GM23338 (cell line): ENCODE data around the gene SLC5A11. TPM values are rescaled to one million over a fixed set of nuclear protein-coding genes. Genes with fewer than 3 reads are reported as not detected.

ENCODE experiments used
- ATAC-seq: fragments of 200-7000 bp; cut with Tn5 transposase; 3 replicates; pipeline ENCODE4 v1.9.1; 2020
- DNase-seq: peaks from one replicate; pipeline ENCODE4 v3.0.0-alpha.2; 2015; ENCODE audit warnings: low spot score
- H2AFZ ChIP-seq: fragments of 200-600 bp; sonication (generic); 2 replicates; pipeline ENCODE4 v1.8.0; 2016; ENCODE audit warnings: antibody characterized with exemption, mild to moderate bottlenecking, moderate library complexity
- H3F3A ChIP-seq: fragments of 200-600 bp; sonication (generic); replicated peaks from 2 replicates; pipeline ENCODE4 v1.8.0; 2017; ENCODE audit warnings: antibody characterized with exemption, mixed run types, low read depth
- H3K27ac ChIP-seq: fragments of 200-600 bp; sonication (generic); 2 replicates; pipeline ENCODE4 v1.6.1; 2016; ENCODE audit warnings: low read depth
- H3K27me3 ChIP-seq: fragments of 200-600 bp; sonication (generic); 2 replicates; pipeline ENCODE4 v1.8.0; 2016; ENCODE audit warnings: mild to moderate bottlenecking, mixed run types, moderate library complexity; ENCODE audit not compliant: insufficient read depth
- H3K36me3 ChIP-seq: fragments of 200-600 bp; sonication (generic); 2 replicates; pipeline ENCODE4 v1.8.0; 2016; ENCODE audit warnings: mild to moderate bottlenecking; ENCODE audit not compliant: insufficient read depth
- H3K4me1 ChIP-seq: fragments of 200-600 bp; sonication (generic); 2 replicates; pipeline ENCODE4 v1.8.0; 2016; ENCODE audit warnings: mild to moderate bottlenecking, moderate library complexity; ENCODE audit not compliant: insufficient read depth
- H3K4me2 ChIP-seq: fragments of 200-600 bp; sonication (generic); 2 replicates; pipeline ENCODE4 v1.7.1; 2017; ENCODE audit warnings: mixed run types
- H3K4me3 ChIP-seq: fragments of 200-600 bp; sonication (generic); 2 replicates; pipeline ENCODE4 v1.6.1; 2016; ENCODE audit warnings: mixed run types
- H3K79me2 ChIP-seq: fragments of 200-600 bp; sonication (generic); replicated peaks from 2 replicates; pipeline ENCODE4 v1.8.0; 2017; ENCODE audit warnings: mild to moderate bottlenecking; ENCODE audit not compliant: insufficient read depth
- H3K9me2 ChIP-seq: fragments of 200-600 bp; sonication (generic); 2 replicates; pipeline ENCODE4 v1.8.0; 2017; ENCODE audit not compliant: insufficient read depth
- H4K20me1 ChIP-seq: fragments of 200-600 bp; sonication (generic); replicated peaks from 2 replicates; pipeline ENCODE4 v1.8.0; 2017; ENCODE audit warnings: mild to moderate bottlenecking; ENCODE audit not compliant: insufficient read depth
- H3K27ac Mint-ChIP-seq: 2 replicates; pipeline ENCODE4 v1.8.0; 2020; ENCODE audit warnings: inconsistent platforms, mild to moderate bottlenecking, moderate library complexity, mixed read lengths
- H3K27me3 Mint-ChIP-seq: 3 replicates; pipeline ENCODE4 v1.8.0; 2022; ENCODE audit warnings: low read depth, mild to moderate bottlenecking, moderate library complexity, mixed read lengths, inconsistent platforms; ENCODE audit not compliant: insufficient read depth, poor library complexity
- H3K36me3 Mint-ChIP-seq: 3 replicates; pipeline ENCODE4 v1.8.0; 2021; ENCODE audit warnings: low read depth, mild to moderate bottlenecking, inconsistent platforms, moderate library complexity, mixed read lengths
- H3K4me1 Mint-ChIP-seq: 3 replicates; pipeline ENCODE4 v1.8.0; 2020; ENCODE audit warnings: mild to moderate bottlenecking, inconsistent platforms, mixed read lengths
- H3K4me3 Mint-ChIP-seq: 3 replicates; pipeline ENCODE4 v1.8.0; 2021; ENCODE audit warnings: moderate library complexity, mild to moderate bottlenecking, inconsistent platforms, mixed read lengths
- H3K9me3 Mint-ChIP-seq: 3 replicates; pipeline ENCODE4 v1.8.0; 2020; ENCODE audit warnings: moderate library complexity, mild to moderate bottlenecking, inconsistent platforms, mixed read lengths
- CREB1 ChIP-seq: fragments of 250-450 bp; sonication (Bioruptor Pico); IDR thresholded peaks from 2 replicates; pipeline ENCODE4 v1.5.0; 2020; ENCODE audit warnings: low read depth, mild to moderate bottlenecking, moderate library complexity
- EZH2 ChIP-seq: fragments of 200-600 bp; sonication (generic); IDR thresholded peaks from one replicate; pipeline ENCODE4 v1.8.0; 2017; ENCODE audit warnings: antibody characterized with exemption, mild to moderate bottlenecking, low read depth; ENCODE audit not compliant: unreplicated experiment
- EZH2phosphoT487 ChIP-seq: fragments of 200-600 bp; sonication (generic); IDR thresholded peaks from one replicate; pipeline ENCODE4 v1.8.1; 2018; ENCODE audit warnings: antibody characterized with exemption; ENCODE audit not compliant: unreplicated experiment
- JUNB ChIP-seq: IDR thresholded peaks from one replicate; pipeline ENCODE4 v1.6.1; 2016; ENCODE audit warnings: antibody characterized with exemption; ENCODE audit not compliant: unreplicated experiment
- NANOG ChIP-seq: IDR thresholded peaks from 2 replicates; pipeline ENCODE4 v1.6.1; 2016; ENCODE audit warnings: antibody characterized with exemption, borderline replicate concordance
- POLR2AphosphoS5 ChIP-seq: IDR thresholded peaks from 2 replicates; pipeline ENCODE4 v1.6.1; 2016; ENCODE audit warnings: antibody characterized with exemption, low read depth
- STAT1 ChIP-seq: IDR thresholded peaks from one replicate; pipeline ENCODE4 v1.6.1; 2016; ENCODE audit warnings: antibody characterized with exemption; ENCODE audit not compliant: unreplicated experiment
- ZNF114 ChIP-seq: fragments of 250-450 bp; sonication (Bioruptor Pico); IDR thresholded peaks from 2 replicates; pipeline ENCODE4 v1.5.0; 2020; ENCODE audit warnings: mild to moderate bottlenecking, moderate library complexity
- ZNF331 ChIP-seq: fragments of 250-450 bp; sonication (Bioruptor Pico); IDR thresholded peaks from 2 replicates; pipeline ENCODE4 v1.5.0; 2020; ENCODE audit warnings: low read depth, mild to moderate bottlenecking, moderate library complexity
- polyA plus RNA-seq: library from polyadenylated mRNA; unstranded; fragments of >200 nt; fragmentation: Nextera tagmentation; extraction: Ambion mirVana; gene quantifications from 2 replicates; pipeline ENCODE4 v1.2.1, GENCODE V29; 2016
- total RNA-seq: library from RNA; depleted of rRNA; stranded (reverse); fragments of >200 nt; shearing (Covaris generic); gene quantifications from 2 replicates; pipeline ENCODE4 v1.2.3, GENCODE V29; 2014
- TF ChIP-seq, protein P1 (sequence below), 2 experiments: fragments of 200-600 bp in 1 of 2; sonication (generic) in 1 of 2; conservative IDR thresholded peaks; 2 replicates each; pipeline versions ENCODE4 v1.5.1 to v1.6.1; 2016 to 2017; ENCODE audit warnings: antibody characterized with exemption in 2 of 2, low read depth in 2 of 2, mild to moderate bottlenecking in 2 of 2, moderate library complexity in 1 of 2
- TF ChIP-seq, protein P2 (sequence below): IDR thresholded peaks from 2 replicates; pipeline ENCODE4 v1.6.1; 2016; ENCODE audit warnings: antibody characterized with exemption
- TF ChIP-seq, protein P3 (sequence below): fragments of 250-450 bp; sonication (Bioruptor Pico); IDR thresholded peaks from 2 replicates; pipeline ENCODE4 v1.5.0; 2020; ENCODE audit warnings: mild to moderate bottlenecking, moderate library complexity
- TF ChIP-seq, protein P4 (sequence below): IDR thresholded peaks from one replicate; pipeline ENCODE4 v1.6.1; 2018; ENCODE audit warnings: antibody characterized with exemption; ENCODE audit not compliant: unreplicated experiment

Gene SLC5A11
- total and polyA plus RNA-seq, 2 experiments from 2014 or later: 0.07 TPM; not detected in 1

DNA sequence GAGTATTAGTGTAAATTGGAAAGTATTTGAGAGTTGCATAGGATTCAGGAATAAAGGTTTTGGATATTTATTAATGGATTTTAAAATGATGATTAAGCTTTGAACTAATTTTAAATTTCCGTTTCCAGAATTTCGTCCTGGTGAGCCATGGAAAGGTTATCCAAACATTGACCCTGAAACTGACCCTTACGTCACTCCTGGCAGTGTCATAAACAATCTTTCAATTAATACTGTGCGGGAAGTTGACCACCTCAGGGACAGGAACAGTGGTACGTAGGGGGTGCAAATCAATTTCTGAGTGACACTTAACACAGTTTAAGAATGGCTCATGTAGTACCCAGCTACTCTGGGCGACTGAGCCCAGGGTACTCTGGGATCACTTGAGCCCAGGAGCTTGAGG is 29.1 kb upstream of the SLC5A11 start:
- Mint-ChIP-seq H3K4me3 (no peak overlapping the region), H3K27me3 (peaks cover 9% of the 10 kb centered on the region), H3K36me3 (peaks cover 91% of the 10 kb centered on the region), H3K9me3 (no peaks in the 10 kb centered on the region), H3K4me1 (no peaks in the 10 kb centered on the region), H3K27ac (no peak overlapping the region)
- H3K4me3 ChIP-seq: no peak overlapping the region
- H3K27ac ChIP-seq: no peak overlapping the region
- peaks cover 93% of the 10 kb centered on the region for H3K36me3 ChIP-seq
- peaks cover 46% of the 10 kb centered on the region for H4K20me1 ChIP-seq
- ATAC-seq: no peak
- peaks cover 33% of the 10 kb centered on the region for H3F3A ChIP-seq
- H3K4me1 ChIP-seq: no peaks in the 10 kb centered on the region
- H3K4me2 ChIP-seq: no peak overlapping the region
- TF ChIP-seq EZH2phosphoT487 (no peak), CREB1 (CRISPR knock-in tag) (no peak), STAT1 (no peak), ZNF331 (CRISPR knock-in tag) (no peak), NANOG (no peak), JUNB (no peak), EZH2 (no peak), POLR2AphosphoS5 (no peak), ZNF114 (CRISPR knock-in tag) (no peak)
- TF ChIP-seq, protein P1, sequence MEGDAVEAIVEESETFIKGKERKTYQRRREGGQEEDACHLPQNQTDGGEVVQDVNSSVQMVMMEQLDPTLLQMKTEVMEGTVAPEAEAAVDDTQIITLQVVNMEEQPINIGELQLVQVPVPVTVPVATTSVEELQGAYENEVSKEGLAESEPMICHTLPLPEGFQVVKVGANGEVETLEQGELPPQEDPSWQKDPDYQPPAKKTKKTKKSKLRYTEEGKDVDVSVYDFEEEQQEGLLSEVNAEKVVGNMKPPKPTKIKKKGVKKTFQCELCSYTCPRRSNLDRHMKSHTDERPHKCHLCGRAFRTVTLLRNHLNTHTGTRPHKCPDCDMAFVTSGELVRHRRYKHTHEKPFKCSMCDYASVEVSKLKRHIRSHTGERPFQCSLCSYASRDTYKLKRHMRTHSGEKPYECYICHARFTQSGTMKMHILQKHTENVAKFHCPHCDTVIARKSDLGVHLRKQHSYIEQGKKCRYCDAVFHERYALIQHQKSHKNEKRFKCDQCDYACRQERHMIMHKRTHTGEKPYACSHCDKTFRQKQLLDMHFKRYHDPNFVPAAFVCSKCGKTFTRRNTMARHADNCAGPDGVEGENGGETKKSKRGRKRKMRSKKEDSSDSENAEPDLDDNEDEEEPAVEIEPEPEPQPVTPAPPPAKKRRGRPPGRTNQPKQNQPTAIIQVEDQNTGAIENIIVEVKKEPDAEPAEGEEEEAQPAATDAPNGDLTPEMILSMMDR (conservative IDR thresholded peaks at IDR 0.05; ENCODE audit: low read depth in 2 of 2): no peak
- TF ChIP-seq, protein P2, sequence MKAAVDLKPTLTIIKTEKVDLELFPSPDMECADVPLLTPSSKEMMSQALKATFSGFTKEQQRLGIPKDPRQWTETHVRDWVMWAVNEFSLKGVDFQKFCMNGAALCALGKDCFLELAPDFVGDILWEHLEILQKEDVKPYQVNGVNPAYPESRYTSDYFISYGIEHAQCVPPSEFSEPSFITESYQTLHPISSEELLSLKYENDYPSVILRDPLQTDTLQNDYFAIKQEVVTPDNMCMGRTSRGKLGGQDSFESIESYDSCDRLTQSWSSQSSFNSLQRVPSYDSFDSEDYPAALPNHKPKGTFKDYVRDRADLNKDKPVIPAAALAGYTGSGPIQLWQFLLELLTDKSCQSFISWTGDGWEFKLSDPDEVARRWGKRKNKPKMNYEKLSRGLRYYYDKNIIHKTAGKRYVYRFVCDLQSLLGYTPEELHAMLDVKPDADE: no peak
- TF ChIP-seq, protein P3, sequence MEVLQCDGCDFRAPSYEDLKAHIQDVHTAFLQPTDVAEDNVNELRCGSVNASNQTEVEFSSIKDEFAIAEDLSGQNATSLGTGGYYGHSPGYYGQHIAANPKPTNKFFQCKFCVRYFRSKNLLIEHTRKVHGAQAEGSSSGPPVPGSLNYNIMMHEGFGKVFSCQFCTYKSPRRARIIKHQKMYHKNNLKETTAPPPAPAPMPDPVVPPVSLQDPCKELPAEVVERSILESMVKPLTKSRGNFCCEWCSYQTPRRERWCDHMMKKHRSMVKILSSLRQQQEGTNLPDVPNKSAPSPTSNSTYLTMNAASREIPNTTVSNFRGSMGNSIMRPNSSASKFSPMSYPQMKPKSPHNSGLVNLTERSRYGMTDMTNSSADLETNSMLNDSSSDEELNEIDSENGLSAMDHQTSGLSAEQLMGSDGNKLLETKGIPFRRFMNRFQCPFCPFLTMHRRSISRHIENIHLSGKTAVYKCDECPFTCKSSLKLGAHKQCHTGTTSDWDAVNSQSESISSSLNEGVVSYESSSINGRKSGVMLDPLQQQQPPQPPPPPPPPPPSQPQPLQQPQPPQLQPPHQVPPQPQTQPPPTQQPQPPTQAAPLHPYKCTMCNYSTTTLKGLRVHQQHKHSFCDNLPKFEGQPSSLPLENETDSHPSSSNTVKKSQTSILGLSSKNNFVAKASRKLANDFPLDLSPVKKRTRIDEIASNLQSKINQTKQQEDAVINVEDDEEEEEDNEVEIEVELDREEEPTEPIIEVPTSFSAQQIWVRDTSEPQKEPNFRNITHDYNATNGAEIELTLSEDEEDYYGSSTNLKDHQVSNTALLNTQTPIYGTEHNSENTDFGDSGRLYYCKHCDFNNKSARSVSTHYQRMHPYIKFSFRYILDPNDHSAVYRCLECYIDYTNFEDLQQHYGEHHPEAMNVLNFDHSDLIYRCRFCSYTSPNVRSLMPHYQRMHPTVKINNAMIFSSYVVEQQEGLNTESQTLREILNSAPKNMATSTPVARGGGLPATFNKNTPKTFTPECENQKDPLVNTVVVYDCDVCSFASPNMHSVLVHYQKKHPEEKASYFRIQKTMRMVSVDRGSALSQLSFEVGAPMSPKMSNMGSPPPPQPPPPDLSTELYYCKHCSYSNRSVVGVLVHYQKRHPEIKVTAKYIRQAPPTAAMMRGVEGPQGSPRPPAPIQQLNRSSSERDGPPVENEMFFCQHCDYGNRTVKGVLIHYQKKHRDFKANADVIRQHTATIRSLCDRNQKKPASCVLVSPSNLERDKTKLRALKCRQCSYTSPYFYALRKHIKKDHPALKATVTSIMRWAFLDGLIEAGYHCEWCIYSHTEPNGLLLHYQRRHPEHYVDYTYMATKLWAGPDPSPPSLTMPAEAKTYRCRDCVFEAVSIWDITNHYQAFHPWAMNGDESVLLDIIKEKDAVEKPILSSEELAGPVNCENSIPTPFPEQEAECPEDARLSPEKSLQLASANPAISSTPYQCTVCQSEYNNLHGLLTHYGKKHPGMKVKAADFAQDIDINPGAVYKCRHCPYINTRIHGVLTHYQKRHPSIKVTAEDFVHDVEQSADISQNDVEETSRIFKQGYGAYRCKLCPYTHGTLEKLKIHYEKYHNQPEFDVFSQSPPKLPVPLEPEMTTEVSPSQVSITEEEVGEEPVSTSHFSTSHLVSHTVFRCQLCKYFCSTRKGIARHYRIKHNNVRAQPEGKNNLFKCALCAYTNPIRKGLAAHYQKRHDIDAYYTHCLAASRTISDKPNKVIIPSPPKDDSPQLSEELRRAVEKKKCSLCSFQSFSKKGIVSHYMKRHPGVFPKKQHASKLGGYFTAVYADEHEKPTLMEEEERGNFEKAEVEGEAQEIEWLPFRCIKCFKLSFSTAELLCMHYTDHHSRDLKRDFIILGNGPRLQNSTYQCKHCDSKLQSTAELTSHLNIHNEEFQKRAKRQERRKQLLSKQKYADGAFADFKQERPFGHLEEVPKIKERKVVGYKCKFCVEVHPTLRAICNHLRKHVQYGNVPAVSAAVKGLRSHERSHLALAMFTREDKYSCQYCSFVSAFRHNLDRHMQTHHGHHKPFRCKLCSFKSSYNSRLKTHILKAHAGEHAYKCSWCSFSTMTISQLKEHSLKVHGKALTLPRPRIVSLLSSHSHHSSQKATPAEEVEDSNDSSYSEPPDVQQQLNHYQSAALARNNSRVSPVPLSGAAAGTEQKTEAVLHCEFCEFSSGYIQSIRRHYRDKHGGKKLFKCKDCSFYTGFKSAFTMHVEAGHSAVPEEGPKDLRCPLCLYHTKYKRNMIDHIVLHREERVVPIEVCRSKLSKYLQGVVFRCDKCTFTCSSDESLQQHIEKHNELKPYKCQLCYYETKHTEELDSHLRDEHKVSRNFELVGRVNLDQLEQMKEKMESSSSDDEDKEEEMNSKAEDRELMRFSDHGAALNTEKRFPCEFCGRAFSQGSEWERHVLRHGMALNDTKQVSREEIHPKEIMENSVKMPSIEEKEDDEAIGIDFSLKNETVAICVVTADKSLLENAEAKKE (CRISPR knock-in tag): no peak
- TF ChIP-seq, protein P4, sequence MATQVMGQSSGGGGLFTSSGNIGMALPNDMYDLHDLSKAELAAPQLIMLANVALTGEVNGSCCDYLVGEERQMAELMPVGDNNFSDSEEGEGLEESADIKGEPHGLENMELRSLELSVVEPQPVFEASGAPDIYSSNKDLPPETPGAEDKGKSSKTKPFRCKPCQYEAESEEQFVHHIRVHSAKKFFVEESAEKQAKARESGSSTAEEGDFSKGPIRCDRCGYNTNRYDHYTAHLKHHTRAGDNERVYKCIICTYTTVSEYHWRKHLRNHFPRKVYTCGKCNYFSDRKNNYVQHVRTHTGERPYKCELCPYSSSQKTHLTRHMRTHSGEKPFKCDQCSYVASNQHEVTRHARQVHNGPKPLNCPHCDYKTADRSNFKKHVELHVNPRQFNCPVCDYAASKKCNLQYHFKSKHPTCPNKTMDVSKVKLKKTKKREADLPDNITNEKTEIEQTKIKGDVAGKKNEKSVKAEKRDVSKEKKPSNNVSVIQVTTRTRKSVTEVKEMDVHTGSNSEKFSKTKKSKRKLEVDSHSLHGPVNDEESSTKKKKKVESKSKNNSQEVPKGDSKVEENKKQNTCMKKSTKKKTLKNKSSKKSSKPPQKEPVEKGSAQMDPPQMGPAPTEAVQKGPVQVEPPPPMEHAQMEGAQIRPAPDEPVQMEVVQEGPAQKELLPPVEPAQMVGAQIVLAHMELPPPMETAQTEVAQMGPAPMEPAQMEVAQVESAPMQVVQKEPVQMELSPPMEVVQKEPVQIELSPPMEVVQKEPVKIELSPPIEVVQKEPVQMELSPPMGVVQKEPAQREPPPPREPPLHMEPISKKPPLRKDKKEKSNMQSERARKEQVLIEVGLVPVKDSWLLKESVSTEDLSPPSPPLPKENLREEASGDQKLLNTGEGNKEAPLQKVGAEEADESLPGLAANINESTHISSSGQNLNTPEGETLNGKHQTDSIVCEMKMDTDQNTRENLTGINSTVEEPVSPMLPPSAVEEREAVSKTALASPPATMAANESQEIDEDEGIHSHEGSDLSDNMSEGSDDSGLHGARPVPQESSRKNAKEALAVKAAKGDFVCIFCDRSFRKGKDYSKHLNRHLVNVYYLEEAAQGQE: no peak
- no peaks in the 10 kb centered on the region for H3K27me3 ChIP-seq
- DNase-seq: no peak
- H2AFZ ChIP-seq: no peak overlapping the region
- H3K9me2 ChIP-seq: no peaks in the 10 kb centered on the region
- H3K79me2 ChIP-seq: peaks cover 14% of the 10 kb centered on the region
